Measurements from ENCODE around the gene SCML1. TPM values are rescaled to one million over a fixed set of nuclear protein-coding genes. Genes with fewer than 3 reads are reported as not detected.
A peak's percentile ranks its signal among the peaks of the same experiment; 100 is the strongest.

The SCML1 gene, protein sequence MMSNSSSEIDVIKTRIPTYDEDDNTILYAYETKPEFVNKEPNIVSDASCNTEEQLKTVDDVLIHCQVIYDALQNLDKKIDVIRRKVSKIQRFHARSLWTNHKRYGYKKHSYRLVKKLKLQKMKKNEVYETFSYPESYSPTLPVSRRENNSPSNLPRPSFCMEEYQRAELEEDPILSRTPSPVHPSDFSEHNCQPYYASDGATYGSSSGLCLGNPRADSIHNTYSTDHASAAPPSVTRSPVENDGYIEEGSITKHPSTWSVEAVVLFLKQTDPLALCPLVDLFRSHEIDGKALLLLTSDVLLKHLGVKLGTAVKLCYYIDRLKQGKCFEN
- total RNA-seq (2013; cell fraction: nucleolus; rRNA removed): 24.2 and 26.0 TPM in 2 replicates
- total RNA-seq (2014; rRNA removed) (1.1 and 1.3 TPM in 2 replicates), total RNA-seq (2014; rRNA removed; fragmentation: Illumina TruSeq; extraction: Trizol) (1.6 TPM in 2 replicates), total RNA-seq (2021) (0.62 and 1.1 TPM in 2 replicates), polyA plus RNA-seq (2011; rRNA removed) (48.3 and 73.9 TPM in 2 replicates), polyA plus RNA-seq (2014; fragmentation: Illumina TruSeq; extraction: Trizol) (2.0 and 2.4 TPM in 2 replicates), polyA plus RNA-seq (2014; fragmentation: Nextera tagmentation; extraction: Ambion mirVana) (1 to 10 TPM; 1.6 to 3.0 TPM), polyA plus RNA-seq (2014; rRNA removed) (2.0 and 2.1 TPM in 2 replicates), polyA plus RNA-seq (2016; fragmentation: Nextera tagmentation; extraction: Ambion mirVana) (1 to 10 TPM in 1 of 2 experiments, under 1 TPM in 1; 0.91 to 1.5 TPM), polyA minus RNA-seq (2011; rRNA and poly(A)+ RNA removed) (19.6 TPM in 2 replicates), Bru-seq, nascent RNA (percentile 84 among the genes with signal in this experiment), BruChase-seq, experiment 1, labeled RNA remaining after a 6-hour chase (percentile 88 among the genes with signal in this experiment), BruChase-seq, experiment 2, labeled RNA remaining after a 2-hour chase (percentile 92 among the genes with signal in this experiment)
- 0.49 TPM for polyA plus RNA-seq (2011; ENCODE audit: low read depth)
- 21.6 and 22.3 TPM in 2 replicates for polyA plus RNA-seq (2011; cell fraction: cytosol; rRNA removed)
- 49.1 and 62.3 TPM in 2 replicates for polyA plus RNA-seq (2011; cell fraction: nucleus; rRNA removed)
- polyA plus RNA-seq (2012): 0.87 and 1.5 TPM in 2 replicates
- 4.4 and 7.5 TPM in 2 replicates for polyA minus RNA-seq (2011; cell fraction: cytosol; rRNA and poly(A)+ RNA removed)
- 13.5 and 16.7 TPM in 2 replicates for polyA minus RNA-seq (2011; cell fraction: nucleus; rRNA and poly(A)+ RNA removed)
- long read RNA-seq, experiment 1, transcript SCML1-203 (6 exons, 2,679 nt): major isoform, 12 of 19 reads
- long read RNA-seq, experiment 1, partial matches to known transcripts: 3 of 19 reads
- long read RNA-seq, experiment 1, other reads (novel, unspliced or antisense): 1 of 19 reads
- long read RNA-seq, experiment 2, full-length matches to known transcripts: 36 of 51 reads
- long read RNA-seq, experiment 2, partial matches to known transcripts: 2 of 51 reads
- long read RNA-seq, experiment 2, other reads (novel, unspliced or antisense): 13 of 51 reads

- POLR2A ChIA-PET: no interaction called here
- Histone ChIP-seq H3K4me1 (ENCODE audit: control insufficient read depth, insufficient read depth, low read length) (no peaks in the 10 kb centered on the region), H3K27me3 (replicated peaks in 1 of 2; ENCODE audit: control insufficient read depth in 2 of 2, insufficient read depth in 2 of 2, low read length in 1 of 2) (no peaks in the 10 kb centered on the region), H3K9me3 (replicated peaks; ENCODE audit: control insufficient read depth, insufficient read depth, low read length) (no peaks in the 10 kb centered on the region), H3K79me2 (ENCODE audit: control insufficient read depth, insufficient read depth, low read length) (no peaks in the 10 kb centered on the region; the same call in 1 of the 2 replicates), H3K27ac (ENCODE audit: control insufficient read depth, insufficient read depth) (peak within 1 kb of the TSS; percentile 24; the same call in 1 of the 2 replicates), H3K4me3 (peak within 1 kb of the TSS; percentile 18), H4K20me1 (ENCODE audit: control insufficient read depth, insufficient read depth) (no peaks in the 10 kb centered on the region), H2AFZ (ENCODE audit: control insufficient read depth, low read depth, low read length) (peak within 1 kb of the TSS; percentile 54), H3K4me2 (ENCODE audit: control insufficient read depth, insufficient read depth) (peak within 1 kb of the TSS; percentile 48), H3K9ac (ENCODE audit: control insufficient read depth, insufficient read depth, low read length) (peak within 1 kb of the TSS; percentile 27; the same call in 1 of the 2 replicates), H3K36me3 (ENCODE audit: control insufficient read depth in 2 of 2, insufficient read depth in 2 of 2, low read length in 1 of 2) (no peaks in the 10 kb centered on the region)
- in situ Hi-C loops (cut with MboI): no loop called here
- ATAC-seq (peak; percentile 79), FAIRE-seq (no peak), DNase-seq (ENCODE audit: low read depth, low spot score) (peak; percentile 71)
- CTCF ChIA-PET: interaction anchor here (1.5 kb wide), 1 partner anchor 22 kb away, joined by 3 read pairs; no protein-coding TSS in a partner anchor
- intact Hi-C loops (cut with micrococcal nuclease; ENCODE audit: unreplicated experiment): no loop called here
- no TSS peak for BruUV-seq (replicated peaks)
- SMC1A ChIA-PET (ENCODE audit: uncharacterized antibody, unreplicated experiment): no interaction called here
- RAD21 ChIA-PET (ENCODE audit: unreplicated experiment): no interaction called here
- 60% methylated on average over 31 of the region's 67 CpGs for WGBS (ENCODE audit: insufficient coverage, insufficient replicate concordance, low lambda C conversion rate, missing lambda C conversion rate)
- TF ChIP-seq SMAD1 (IDR thresholded peaks at IDR 0.05; ENCODE audit: low read depth, partially characterized antibody) (no peak), BHLHE40 (IDR thresholded peaks at IDR 0.05; ENCODE audit: borderline replicate concordance in 1 of 2, low read depth in 2 of 2, low read length in 1 of 2) (no peak; a peak in 1 of 4 replicates), RELA (IDR thresholded peaks at IDR 0.05; ENCODE audit: borderline replicate concordance, partially characterized antibody) (no peak), NR2C2 (IDR thresholded peaks at IDR 0.05; ENCODE audit: borderline replicate concordance, control insufficient read depth, insufficient read length, low read depth) (no peak), ZBTB4 (CRISPR knock-in tag; IDR thresholded peaks at IDR 0.05) (no peak), POLR2AphosphoS2 (IDR thresholded peaks at IDR 0.05; ENCODE audit: low read depth, low read length) (no peak), PAX5 (IDR thresholded peaks at IDR 0.05; ENCODE audit: borderline replicate concordance, low read depth, low read length) (no peak), RCOR1 (conservative IDR thresholded peaks at IDR 0.05; ENCODE audit: low read depth, low read length) (no peak), ESRRA (IDR thresholded peaks at IDR 0.05; ENCODE audit: low read length) (no peak), SP1 (IDR thresholded peaks at IDR 0.05; ENCODE audit: low read depth, low read length) (peak; percentile 47), NFIC (IDR thresholded peaks at IDR 0.05; ENCODE audit: low read depth, low read length) (no peak), SREBF2 (IDR thresholded peaks at IDR 0.05; ENCODE audit: low read length) (no peak), SREBF1 (IDR thresholded peaks at IDR 0.05; ENCODE audit: low read length) (no peak), TBL1XR1 (IDR thresholded peaks at IDR 0.05; ENCODE audit: low read depth, low read length) (no peak), CBX3 (IDR thresholded peaks at IDR 0.05; ENCODE audit: borderline replicate concordance, low read depth) (no peak), NRF1 (conservative IDR thresholded peaks at IDR 0.05; ENCODE audit: low read depth, low read length) (peak; percentile 72)
Observed at GRCh38 chrX:17736856-17737709, at the start of gene SCML1. TSS of gene SCML1 (plus strand) at chrX:17737493. CDS start at chrX:17744187, 6,694 bp downstream.
